ENCODE data around the gene FN1.

Gene FN1

DNA sequence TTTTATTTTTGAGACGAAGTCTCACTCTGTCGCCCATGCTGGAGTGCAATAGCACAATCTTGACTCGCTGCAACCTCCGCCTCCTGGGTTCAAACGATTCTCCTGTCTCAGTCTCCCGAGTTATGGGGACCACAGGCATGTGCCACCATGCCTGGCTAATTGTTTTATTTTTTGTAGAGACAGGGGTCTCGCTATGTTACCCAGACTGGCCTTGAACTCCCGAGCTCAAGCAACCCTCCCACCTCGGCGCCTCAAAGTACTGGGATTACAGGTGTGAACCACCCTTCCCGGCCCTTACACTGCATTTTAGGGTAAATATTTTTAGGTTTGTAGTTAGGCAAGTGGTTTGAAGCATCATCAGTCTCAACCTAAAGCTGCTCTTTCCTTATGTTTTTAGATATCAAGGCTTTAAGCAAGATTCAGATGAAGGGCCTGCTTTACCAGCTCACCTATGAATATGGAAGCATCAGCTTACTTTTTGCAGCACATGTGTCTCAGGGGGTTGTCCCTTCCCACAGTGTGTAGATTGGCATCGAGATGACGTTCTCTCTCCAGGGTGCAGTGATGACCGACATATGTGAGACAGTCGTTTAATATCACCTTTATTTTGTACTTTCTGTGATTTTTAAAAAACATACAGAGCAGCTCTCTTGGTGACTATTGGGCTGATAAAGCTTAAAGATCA, 76.8 kb downstream of the FN1 start:
- no peaks in the 10 kb centered on the region for H3K27me3 Mint-ChIP-seq
- ATAC-seq (replicated peaks; ENCODE audit: extremely low read depth, poor library complexity, severe bottlenecking): no peak
- H3K9me3 Mint-ChIP-seq: no peaks in the 10 kb centered on the region
- no peak overlapping the region for H3K4me3 Mint-ChIP-seq
- H3K4me1 Mint-ChIP-seq: no peaks in the 10 kb centered on the region
- H3K27ac Mint-ChIP-seq (ENCODE audit: low read depth): no peak overlapping the region
- DNase-seq (ENCODE audit: low spot score in 2 of 2): no peak
- H3K36me3 Mint-ChIP-seq (ENCODE audit: insufficient read depth): peaks cover 2% of the 10 kb centered on the region

DNA sequence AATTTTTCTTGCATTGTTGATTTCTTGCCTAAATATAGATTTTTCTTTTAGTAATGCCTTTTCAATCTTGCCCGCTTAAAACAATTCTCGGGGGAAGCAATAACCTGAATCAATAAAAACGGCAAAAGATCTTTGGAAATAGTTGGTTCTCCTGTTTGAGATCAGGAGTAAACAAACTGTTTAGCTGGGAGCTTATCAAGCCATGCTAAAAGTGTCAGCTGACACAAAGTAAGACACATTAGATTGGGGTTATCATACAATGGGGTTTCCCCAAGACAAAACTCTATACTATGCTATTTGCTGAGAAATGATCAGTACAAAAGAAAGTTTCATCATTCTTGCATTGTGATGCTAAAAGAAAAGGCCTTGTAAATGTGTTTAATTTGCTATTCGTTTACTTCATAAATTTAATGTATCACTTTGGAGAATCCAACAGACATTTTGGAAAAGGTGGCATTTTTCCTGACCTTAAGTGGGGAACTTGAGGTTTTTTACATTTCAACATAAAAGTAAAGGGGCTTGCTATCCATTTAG, 77.5 kb downstream of the FN1 start:
- no peak overlapping the region for H3K4me3 Mint-ChIP-seq
- no peak overlapping the region for H3K27ac Mint-ChIP-seq (ENCODE audit: low read depth)
- DNase-seq (ENCODE audit: low spot score in 2 of 2): no peak
- peaks cover 2% of the 10 kb centered on the region for H3K36me3 Mint-ChIP-seq (ENCODE audit: insufficient read depth)
- H3K9me3 Mint-ChIP-seq: no peaks in the 10 kb centered on the region
- ATAC-seq (replicated peaks; ENCODE audit: extremely low read depth, poor library complexity, severe bottlenecking): no peak
- no peaks in the 10 kb centered on the region for H3K4me1 Mint-ChIP-seq
- H3K27me3 Mint-ChIP-seq: no peaks in the 10 kb centered on the region

DNA sequence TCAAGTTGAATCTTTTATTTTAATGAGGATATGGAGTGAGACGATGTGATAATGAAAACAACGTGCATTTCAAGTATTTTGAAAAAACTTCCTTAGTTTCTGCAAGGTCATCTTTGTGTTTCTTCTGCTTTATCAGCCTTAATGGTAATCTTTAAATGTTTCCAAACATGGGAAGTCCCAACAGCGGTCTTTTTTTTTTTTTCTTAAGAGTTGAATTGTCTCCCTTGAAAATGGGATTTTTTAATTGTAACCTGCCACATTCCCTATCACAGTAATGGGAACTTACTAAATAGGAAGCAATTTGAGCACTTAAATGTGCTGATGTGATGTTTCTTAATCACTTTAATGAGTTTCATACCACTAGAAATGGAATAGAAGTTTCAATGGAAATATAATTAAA, 78.2 kb downstream of the FN1 start:
- no peak for DNase-seq (ENCODE audit: low spot score in 2 of 2)
- no peak for ATAC-seq (replicated peaks; ENCODE audit: extremely low read depth, poor library complexity, severe bottlenecking)
- Mint-ChIP-seq H3K4me3 (no peak overlapping the region), H3K27me3 (no peaks in the 10 kb centered on the region), H3K27ac (ENCODE audit: low read depth) (no peak overlapping the region), H3K9me3 (no peaks in the 10 kb centered on the region), H3K4me1 (no peaks in the 10 kb centered on the region), H3K36me3 (ENCODE audit: insufficient read depth) (peaks cover 2% of the 10 kb centered on the region)

GRCh38 chr2:215356948-215357461, 78.9 kb downstream of the FN1 start:
- ATAC-seq (replicated peaks; ENCODE audit: extremely low read depth, poor library complexity, severe bottlenecking) (no peak), DNase-seq (ENCODE audit: low spot score in 2 of 2) (no peak)
- Mint-ChIP-seq H3K4me1 (no peaks in the 10 kb centered on the region), H3K36me3 (ENCODE audit: insufficient read depth) (peaks cover 2% of the 10 kb centered on the region), H3K27ac (ENCODE audit: low read depth) (no peak overlapping the region), H3K4me3 (no peak overlapping the region), H3K27me3 (no peaks in the 10 kb centered on the region), H3K9me3 (no peaks in the 10 kb centered on the region)

DNA sequence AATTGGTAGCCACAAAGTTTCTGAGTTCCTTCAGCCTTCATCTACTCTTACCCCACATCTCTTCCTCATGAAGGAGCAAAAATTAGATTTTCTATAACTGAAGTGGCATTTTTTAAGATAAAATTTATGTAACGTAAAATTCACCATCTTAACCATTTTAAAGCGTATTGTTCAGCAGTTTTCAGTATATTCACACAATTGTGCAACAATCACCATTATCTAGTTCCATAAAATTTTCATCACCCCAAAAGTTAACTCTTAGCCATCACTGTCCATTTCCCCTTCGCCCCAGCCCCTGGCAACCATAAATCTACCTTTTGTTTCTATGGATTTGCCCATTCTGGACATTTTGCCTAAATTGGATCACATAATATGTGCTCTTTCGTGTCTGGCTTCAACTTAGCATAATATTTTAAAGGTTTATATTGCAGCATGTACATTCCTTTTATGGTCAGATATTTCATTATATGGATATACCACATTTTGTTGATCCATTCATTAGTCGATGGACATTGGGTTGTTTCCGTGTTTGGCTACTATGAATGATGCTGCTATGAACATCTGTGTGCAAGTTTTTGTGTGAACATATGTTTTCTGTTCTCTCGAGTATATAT, 79.4 kb downstream of the FN1 start:
- Mint-ChIP-seq H3K27me3 (no peaks in the 10 kb centered on the region), H3K27ac (ENCODE audit: low read depth) (no peak overlapping the region), H3K9me3 (no peaks in the 10 kb centered on the region), H3K4me3 (no peak overlapping the region), H3K4me1 (no peaks in the 10 kb centered on the region), H3K36me3 (ENCODE audit: insufficient read depth) (peaks cover 2% of the 10 kb centered on the region)
- ATAC-seq (replicated peaks; ENCODE audit: extremely low read depth, poor library complexity, severe bottlenecking) (no peak), DNase-seq (ENCODE audit: low spot score in 2 of 2) (no peak)

- Mint-ChIP-seq H3K9me3 (no peaks in the 10 kb centered on the region), H3K4me1 (no peaks in the 10 kb centered on the region), H3K4me3 (no peak overlapping the region), H3K27me3 (no peaks in the 10 kb centered on the region), H3K36me3 (ENCODE audit: insufficient read depth) (peaks cover 4% of the 10 kb centered on the region), H3K27ac (ENCODE audit: low read depth) (no peak overlapping the region)
- ATAC-seq (replicated peaks; ENCODE audit: extremely low read depth, poor library complexity, severe bottlenecking) (no peak), DNase-seq (ENCODE audit: low spot score in 2 of 2) (no peak)
Measured at GRCh38 chr2:215355801-215356200, 80.1 kb downstream of the FN1 start.

GRCh38 chr2:215354771-215355695, 80.8 kb downstream of the FN1 start:
- no peak for ATAC-seq (replicated peaks; ENCODE audit: extremely low read depth, poor library complexity, severe bottlenecking)
- Mint-ChIP-seq H3K27me3 (no peaks in the 10 kb centered on the region), H3K36me3 (ENCODE audit: insufficient read depth) (peaks cover 6% of the 10 kb centered on the region), H3K4me1 (no peaks in the 10 kb centered on the region), H3K4me3 (no peak overlapping the region), H3K27ac (ENCODE audit: low read depth) (no peak overlapping the region), H3K9me3 (no peaks in the 10 kb centered on the region)
- DNase-seq (ENCODE audit: low spot score in 2 of 2): no peak

GRCh38 chr2:215352602-215353001, 83.3 kb downstream of the FN1 start:
- Mint-ChIP-seq H3K9me3 (no peaks in the 10 kb centered on the region), H3K4me1 (no peaks in the 10 kb centered on the region), H3K27me3 (no peaks in the 10 kb centered on the region), H3K4me3 (no peak overlapping the region), H3K36me3 (ENCODE audit: insufficient read depth) (peaks cover 17% of the 10 kb centered on the region), H3K27ac (ENCODE audit: low read depth) (no peak overlapping the region)
- ATAC-seq (replicated peaks; ENCODE audit: extremely low read depth, poor library complexity, severe bottlenecking): no peak
- no peak for DNase-seq (ENCODE audit: low spot score in 2 of 2)

GRCh38 chr2:215347878-215348277, 88.0 kb downstream of the FN1 start:
- Mint-ChIP-seq H3K9me3 (no peaks in the 10 kb centered on the region), H3K27ac (ENCODE audit: low read depth) (no peak overlapping the region), H3K36me3 (ENCODE audit: insufficient read depth) (peaks cover 52% of the 10 kb centered on the region), H3K4me3 (no peak overlapping the region), H3K27me3 (no peaks in the 10 kb centered on the region), H3K4me1 (no peaks in the 10 kb centered on the region)
- DNase-seq (ENCODE audit: low spot score in 2 of 2) (no peak), ATAC-seq (replicated peaks; ENCODE audit: extremely low read depth, poor library complexity, severe bottlenecking) (no peak)

DNA sequence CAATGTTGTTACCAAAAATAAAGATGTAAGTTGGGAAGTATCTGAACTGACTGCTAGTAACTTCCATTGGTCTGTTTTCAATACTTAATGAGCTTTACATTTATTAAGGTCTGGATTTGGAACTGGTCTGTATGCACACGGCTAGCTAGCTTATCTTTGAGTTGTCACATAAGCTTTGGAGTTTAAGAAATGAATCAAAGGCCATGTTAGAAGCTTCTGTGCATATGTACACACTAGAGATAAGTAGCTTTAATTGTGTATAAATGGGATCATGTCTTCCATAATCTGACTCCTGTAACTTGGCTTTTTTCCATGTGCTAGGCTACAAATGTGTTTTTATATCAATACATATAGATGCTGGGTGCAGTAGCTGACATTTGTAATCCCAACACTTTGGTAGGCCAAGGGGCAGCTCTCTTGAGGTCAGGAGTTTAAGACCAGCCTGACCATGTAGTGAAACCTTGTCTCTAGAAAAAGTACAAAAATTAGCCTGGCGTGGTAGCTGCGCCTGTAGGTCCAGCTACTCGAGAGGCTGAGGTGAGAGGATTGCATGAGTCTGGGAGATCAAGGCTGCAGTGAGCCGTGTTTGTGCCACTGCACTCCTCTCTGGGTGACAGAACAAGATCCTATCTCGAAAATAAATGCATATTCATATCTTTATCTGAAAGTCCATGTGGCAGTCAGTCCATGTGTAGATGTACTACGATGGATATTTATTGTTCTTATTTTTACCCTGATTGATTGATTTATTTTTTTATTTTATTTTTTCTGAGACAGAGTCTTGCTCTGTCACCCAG, 96.8 kb downstream of the FN1 start:
- no peak for DNase-seq (ENCODE audit: low spot score in 2 of 2)
- H3K27me3 Mint-ChIP-seq: no peaks in the 10 kb centered on the region
- no peak overlapping the region for H3K4me3 Mint-ChIP-seq
- no peaks in the 10 kb centered on the region for H3K4me1 Mint-ChIP-seq
- H3K27ac Mint-ChIP-seq (ENCODE audit: low read depth): no peak overlapping the region
- ATAC-seq (replicated peaks; ENCODE audit: extremely low read depth, poor library complexity, severe bottlenecking): no peak
- peaks cover 73% of the 10 kb centered on the region for H3K36me3 Mint-ChIP-seq (ENCODE audit: insufficient read depth)
- no peaks in the 10 kb centered on the region for H3K9me3 Mint-ChIP-seq

DNA sequence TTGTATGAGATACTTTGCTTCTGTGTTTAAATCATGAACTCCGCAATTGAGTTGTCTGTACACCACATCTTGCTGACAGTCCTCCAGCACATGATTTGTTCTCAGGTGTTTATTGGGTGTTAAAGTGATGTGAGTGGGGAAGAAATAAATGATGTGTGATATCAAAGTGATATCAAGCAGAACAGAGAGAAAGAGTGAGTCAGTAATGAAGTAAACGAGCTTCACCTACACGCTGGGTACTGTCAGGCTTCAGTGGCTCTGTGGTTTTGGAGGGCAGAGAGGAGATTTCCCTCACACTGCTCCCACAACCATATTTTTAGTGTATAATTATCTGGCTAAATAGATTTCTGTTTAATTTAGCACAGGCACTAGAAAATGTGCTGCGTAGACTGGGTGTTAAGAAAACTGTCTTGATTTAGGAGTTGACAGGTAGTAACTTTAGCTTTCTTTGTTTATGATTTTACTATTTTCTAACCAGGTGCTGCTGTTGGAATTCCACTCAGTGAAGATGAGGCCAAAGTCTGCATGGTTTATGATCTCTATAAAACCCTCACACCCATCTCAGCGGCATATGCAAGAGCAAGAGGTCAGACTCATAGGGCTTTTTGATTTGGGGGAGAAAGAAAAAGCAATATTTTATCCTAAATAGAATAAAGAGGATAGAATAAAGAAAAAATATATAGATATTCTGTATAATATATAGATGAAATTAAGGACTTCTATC, 102.8 kb downstream of the FN1 start:
- Mint-ChIP-seq H3K36me3 (ENCODE audit: insufficient read depth) (peaks cover 67% of the 10 kb centered on the region), H3K27me3 (no peaks in the 10 kb centered on the region), H3K4me3 (no peak overlapping the region), H3K9me3 (no peaks in the 10 kb centered on the region), H3K4me1 (peaks cover 30% of the 10 kb centered on the region), H3K27ac (ENCODE audit: low read depth) (no peak overlapping the region)
- DNase-seq (ENCODE audit: low spot score in 2 of 2) (no peak), ATAC-seq (replicated peaks; ENCODE audit: extremely low read depth, poor library complexity, severe bottlenecking) (no peak)
